NCI-H2171 (cell line): ENCODE measurements around the gene PEAK3.

Experiments used
- DNase-seq: peaks from one replicate; lab custom pipeline; 2025; lab: John Stamatoyannopoulos, UW

Gene PEAK3, protein sequence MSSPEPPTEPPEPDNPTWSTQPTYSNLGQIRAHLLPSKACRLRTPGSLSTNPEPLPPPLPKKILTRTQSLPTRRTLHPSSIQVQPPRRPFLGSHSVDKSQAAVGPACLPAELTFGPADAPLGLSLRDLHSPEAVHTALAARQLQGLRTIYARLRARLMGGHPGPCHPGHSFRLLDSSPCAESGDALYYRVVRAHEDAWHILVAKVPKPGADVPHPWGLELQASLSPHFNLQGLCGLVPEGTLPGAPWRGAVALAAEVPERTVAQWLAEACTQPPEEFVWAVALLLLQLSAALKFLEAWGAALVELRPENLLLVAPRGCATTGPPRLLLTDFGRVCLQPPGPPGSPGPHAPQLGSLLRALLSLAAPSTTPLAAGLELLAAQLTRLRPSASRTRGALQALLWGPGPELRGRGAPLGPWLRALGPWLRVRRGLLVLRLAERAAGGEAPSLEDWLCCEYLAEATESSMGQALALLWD

DNA sequence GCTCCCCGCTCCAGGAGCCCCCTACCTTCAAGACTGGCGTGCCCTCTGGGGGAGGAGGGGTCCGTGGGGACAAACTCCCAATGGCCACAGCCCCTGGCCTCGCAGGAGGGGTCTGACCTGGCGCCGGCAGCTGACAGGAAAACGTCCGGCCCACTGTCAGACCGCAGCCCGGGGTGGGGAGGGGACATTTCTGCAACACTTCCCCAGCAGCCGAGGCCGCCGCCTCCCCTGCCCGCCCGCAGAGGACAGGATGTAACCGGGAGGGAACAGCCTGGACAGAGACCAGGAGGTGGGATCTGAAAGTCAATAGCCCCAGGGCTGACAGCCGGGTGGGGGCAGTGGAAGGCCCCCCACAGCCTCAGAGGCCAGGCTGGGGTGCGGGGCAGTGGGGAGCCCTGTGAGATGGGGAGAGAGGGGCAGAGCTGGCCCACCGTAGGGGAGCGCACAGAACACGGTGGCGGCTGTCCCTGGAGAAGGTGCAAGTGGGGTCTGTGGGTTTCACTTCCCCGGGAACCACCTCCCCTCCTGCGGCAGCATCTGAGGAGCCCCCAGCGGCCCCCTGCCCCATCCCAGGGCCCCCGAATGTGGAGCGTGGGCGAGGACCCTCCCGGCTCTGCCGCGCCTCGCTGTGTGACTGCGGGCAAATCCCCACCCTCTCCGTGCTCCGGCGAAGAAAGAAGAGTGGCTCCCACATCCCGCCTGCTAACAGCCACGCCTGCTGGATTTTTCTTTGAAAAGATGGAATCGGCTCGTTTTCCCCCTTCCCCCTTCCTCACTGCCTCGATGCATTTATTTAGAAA is at the start of gene PEAK3:
Gene PEAK3, minus strand, starts transcription at position 114 of the 800 bp plus-strand sequence. CDS start 1,244 bp downstream, outside the sequence.
- DNase-seq, result no peak

- no peak for DNase-seq
These were observed 48.8 kb upstream of the PEAK3 start for GRCh38 chr19:2330632-2331284.

- DNase-seq, result no peak
These were observed 48.3 kb upstream of the PEAK3 start for GRCh38 chr19:2330255-2330631.

GRCh38 chr19:2329501-2329916 is 47.5 kb upstream of the PEAK3 start:
- no peak for DNase-seq

DNA sequence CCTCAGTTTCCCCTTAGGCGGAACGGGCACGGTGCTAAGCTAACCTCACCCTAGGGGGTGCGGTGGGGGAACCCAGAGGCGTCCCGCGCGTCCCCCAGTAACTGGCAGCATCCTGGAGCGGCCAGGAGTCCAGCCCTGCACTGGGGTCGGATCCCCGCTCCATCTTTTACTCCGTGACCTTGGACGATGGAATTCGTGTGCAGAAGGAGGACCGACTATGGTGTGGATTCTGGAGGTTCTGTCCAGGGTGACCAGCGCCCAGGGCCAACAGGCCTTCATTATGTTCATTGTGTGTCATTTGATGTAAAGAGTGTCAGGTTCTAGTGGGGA is 47.1 kb upstream of the PEAK3 start:
- DNase-seq, result no peak

DNA sequence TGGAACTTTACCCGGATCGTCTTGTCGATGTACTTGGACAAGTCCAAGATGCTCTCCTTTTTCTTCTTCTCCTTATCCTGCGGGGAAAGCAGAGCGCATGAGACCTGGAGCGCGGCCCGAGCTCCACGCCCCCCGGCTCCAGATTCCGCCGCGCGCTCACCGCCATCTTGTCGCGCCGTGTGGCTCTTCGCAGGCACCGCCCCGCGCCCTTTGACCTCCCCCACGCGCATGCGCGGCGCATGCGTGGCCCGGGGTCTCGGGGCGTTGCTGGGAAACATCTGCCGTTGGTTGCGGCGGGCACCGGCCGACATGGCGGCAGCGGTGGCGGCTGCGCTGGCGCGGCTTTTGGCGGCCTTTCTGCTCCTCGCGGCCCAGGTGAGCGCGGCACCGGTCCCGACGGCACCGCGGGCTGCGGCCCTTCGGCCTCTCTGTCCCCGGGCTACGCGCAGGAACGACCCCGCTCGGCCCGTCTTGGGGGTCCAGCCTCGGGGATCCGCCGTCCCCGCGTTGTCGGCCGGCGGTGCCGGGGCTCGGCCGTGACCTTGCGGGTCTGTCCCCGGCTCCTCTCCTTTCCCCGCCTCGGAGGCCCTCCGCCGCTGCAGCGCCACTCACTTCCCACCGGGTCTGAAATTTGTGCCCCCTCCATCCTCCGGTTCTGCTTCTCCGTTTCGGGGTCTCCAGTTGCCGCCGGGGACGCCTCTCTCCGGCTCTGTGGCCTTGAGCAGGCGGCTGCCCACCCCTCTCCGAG is 46.6 kb upstream of the PEAK3 start, which contains the start of the genes LSM7 and SPPL2B:
Gene LSM7, minus strand, starts transcription at position 186 of the 748 bp plus-strand sequence. Its CDS starts 20 bp downstream, at position 166.
Gene SPPL2B, plus strand, starts transcription at position 284 of the 748 bp plus-strand sequence. Its CDS starts 26 bp downstream, at position 310.
- peak; percentile 90 for DNase-seq

DNA sequence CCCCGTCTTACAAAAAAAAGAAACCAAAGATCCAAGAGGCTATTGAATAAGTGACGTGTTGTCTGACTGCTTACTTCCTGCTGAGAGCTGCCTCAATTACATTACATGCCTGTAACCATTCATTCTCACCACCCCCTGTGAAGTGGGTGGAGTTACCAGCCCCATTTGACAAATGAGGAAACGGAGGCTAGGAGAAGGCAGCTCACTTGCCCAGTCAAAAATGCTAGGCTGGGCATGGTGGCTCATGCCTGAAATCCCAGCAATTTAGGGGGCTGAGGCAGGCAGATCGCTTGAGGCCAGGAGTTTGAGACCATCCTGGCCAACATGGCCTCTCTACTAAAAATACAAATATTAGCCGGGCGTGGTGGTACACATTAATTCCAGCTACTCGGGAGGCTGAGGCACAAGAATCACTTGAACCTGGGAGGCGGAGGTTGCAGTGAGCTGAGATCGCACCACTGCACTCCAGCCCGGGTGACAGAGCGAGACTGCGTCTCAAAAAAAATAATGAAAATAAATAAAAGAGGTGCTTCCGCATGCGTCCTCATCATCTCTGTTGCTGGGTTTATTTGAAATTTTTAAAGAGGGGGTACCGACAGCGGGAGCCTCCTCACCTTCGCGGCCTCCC is 45.9 kb upstream of the PEAK3 start:
- DNase-seq, result no peak

GRCh38 chr19:2326699-2327360 is 44.9 kb upstream of the PEAK3 start:
- no peak for DNase-seq

GRCh38 chr19:2325281-2326046 is 43.5 kb upstream of the PEAK3 start:
- DNase-seq, result no peak

DNA sequence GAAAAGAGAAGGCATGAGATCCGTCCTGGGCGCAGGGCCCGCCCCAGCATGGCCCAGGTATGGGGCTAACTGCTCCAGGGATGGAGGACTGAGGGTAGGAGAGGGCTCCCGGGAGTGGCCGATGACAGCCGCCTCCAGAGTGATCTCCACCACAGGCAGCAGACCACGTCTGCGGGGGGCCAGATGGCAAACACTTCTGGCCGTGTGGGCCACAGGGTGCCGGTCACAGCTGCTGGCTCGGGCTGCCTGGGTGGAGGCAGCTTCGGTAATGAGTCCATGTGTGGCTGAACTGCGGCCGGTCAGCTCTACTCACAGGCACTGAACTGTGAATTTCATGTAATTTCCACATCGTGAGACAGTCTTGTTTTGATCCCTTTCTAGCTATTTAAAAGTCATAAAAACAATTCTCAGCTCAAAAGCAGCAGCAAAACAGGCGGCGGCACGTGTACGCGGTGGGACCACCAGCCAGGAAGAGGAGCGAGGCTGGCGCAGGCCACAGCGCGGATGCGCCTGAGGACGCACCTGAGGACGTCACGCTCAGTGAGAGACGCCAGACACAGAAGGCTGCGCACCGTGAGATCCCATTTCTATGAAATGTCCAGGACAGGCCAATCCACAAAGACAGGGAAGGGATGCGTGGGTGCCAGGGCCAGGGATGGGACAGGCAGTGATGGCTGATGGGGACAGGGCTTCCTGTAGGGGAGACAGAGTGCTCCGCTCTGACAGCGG is 42.4 kb upstream of the PEAK3 start:
- DNase-seq, result no peak

DNA sequence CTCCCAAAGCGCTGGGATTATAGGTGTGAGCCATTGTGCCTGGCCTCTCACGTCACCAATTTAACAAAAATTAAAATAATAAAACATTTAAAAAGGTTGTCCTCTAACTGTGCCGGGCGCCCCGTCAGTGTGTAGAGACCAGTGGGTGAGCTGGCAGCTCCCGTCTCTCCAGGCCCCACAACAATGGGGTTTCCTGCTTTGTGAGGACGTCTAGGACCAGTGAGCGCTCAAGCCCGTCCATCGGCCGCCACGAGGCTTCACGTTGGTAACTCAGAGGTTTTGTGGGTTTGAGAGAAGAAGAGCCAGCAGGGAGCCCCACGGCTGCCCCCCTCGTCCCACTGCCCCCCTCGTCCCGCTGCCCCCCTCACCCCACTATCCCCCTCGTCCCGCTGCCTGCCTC is 41.7 kb upstream of the PEAK3 start:
- DNase-seq, result no peak

- no peak for DNase-seq
These were observed 39.7 kb upstream of the PEAK3 start for GRCh38 chr19:2321565-2322283.

- no peak for DNase-seq
These were observed 39.0 kb upstream of the PEAK3 start for GRCh38 chr19:2320939-2321338.

- DNase-seq, result no peak
These were observed 38.1 kb upstream of the PEAK3 start for GRCh38 chr19:2320049-2320448.

- no peak for DNase-seq
These were observed 37.6 kb upstream of the PEAK3 start for GRCh38 chr19:2319551-2319950.

DNA sequence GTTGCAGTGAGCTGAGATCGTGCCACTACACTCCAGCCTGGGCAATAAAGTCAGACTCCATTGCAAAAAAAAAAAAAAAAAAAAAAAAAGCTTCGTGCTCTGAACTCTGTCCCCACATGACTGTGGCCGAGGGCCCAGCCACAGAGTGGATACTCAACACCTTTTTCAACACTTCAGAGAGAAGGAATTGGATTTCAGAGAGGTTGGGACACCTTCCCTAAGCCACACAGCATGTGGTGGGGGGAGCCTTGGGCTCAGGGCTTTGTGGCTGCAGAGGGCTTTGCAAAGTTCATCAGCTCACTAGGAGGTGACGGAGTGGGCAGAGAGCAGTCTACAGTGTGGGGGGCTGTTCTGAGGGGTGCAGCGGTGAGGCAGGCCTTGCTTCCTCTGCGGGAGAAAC is 36.9 kb upstream of the PEAK3 start:
- DNase-seq, result no peak

DNA sequence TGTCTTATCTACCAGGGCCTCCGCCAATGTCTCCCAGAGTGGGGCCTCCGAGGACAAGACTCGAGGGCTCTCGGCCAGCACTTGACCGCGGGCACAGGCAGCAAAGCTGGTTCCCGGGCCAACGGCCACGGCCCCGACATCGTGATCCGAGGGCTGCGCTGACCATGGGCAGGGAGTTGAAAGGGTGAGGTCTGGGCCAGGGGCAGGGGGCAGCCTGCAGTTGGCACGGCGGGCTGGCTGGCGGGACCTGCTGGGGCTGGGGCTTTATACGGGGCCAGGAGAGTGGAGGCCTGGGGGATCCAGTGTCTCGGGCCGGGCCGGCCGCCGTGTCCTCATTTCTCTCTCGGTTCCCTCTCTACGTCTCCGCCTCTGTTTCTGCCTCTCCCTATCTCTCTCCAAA is 35.8 kb upstream of the PEAK3 start:
- DNase-seq, result no peak

- DNase-seq, result no peak
These were observed 35.3 kb upstream of the PEAK3 start for GRCh38 chr19:2317300-2317699.
